MG63 (cell line): ENCODE data around the gene TPST1. TPM values are rescaled to one million over a fixed set of nuclear protein-coding genes. Genes with fewer than 3 reads are reported as not detected.
"Not testable (repeated sequence)": the region's sequence is repeated elsewhere in the genome, so short reads cannot be mapped to it uniquely, and the experiment has no call there.

Source experiments
- DNase-seq: peaks from one replicate; pipeline ENCODE4 v3.0.0-alpha.2; 2020
- H3K27me3 ChIP-seq: fragments of 250-450 bp; sonication (Bioruptor Pico); 2 replicates; pipeline ENCODE4 v1.5.1; 2020; ENCODE audit warnings: mild to moderate bottlenecking, moderate library complexity
- H3K36me3 ChIP-seq: fragments of 250-450 bp; sonication (Bioruptor Pico); 2 replicates; pipeline ENCODE4 v1.5.1; 2020; ENCODE audit warnings: mild to moderate bottlenecking, moderate library complexity
- H3K4me3 ChIP-seq: fragments of 250-450 bp; sonication (Bioruptor Pico); 2 replicates; pipeline ENCODE4 v1.5.1; 2020; ENCODE audit warnings: mild to moderate bottlenecking, moderate library complexity
- H3K9me3 ChIP-seq: fragments of 250-450 bp; sonication (Bioruptor Pico); 2 replicates; pipeline ENCODE4 v1.5.1; 2020; ENCODE audit warnings: mild to moderate bottlenecking, moderate library complexity
- total RNA-seq: library from RNA; depleted of rRNA; stranded (reverse); fragments of >200 nt; shearing (Covaris generic); gene quantifications from 2 replicates; pipeline ENCODE4 v1.2.3, GENCODE V29; 2014; ENCODE audit warnings: low replicate concordance; rRNA removed

TPST1 gene
- total RNA-seq, result 26.0 and 30.1 TPM in 2 replicates

DNA sequence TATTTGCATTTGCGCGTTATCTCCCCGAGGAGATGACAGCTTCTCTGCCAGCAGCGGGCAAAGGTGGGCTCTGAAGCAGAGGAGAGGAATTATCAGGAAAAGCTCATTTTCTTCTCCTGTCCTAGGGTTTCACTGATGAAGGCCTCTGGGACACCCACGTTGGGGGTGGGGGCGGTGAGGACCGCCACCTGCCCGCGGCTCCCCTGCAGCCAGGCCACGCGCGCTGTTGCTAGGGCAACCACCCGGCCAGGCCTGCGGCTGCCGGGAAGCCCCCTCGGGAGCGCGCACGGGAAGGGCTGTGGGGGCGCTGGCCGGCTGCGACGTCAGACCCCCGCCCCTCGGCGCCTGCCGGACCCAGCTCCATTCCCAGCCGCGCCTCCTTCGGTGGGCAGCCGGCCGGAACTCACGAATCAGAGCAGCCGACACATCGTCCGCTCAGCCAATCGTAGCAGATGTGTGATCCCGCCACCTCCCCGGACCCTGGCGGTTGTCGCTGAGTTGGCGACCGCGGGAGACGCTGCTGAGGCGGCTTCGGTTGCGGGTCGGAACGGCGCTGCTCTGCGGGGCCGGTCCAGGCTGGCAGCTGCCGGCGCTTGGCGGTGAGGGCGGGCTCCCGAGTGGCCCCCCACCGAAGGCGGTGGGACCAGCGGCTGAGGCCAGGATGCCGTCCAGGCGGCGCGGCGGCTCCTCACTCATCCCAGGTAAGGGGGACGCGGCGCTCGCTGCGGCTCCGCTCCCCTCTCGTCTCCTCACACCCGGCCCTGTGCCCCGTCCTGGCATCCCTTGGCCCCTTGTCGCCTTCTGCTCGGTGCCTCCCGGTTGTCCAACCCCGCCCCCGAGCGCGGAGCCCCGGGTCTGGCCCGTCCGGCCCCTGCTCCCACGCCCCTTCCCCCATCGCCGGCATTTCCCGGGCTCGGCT is at the start of gene TPST1:
Gene TPST1, plus strand, starts transcription at position 513 of the 919 bp plus-strand sequence. CDS start 35,092 bp downstream, outside the sequence.
- no peaks in the 10 kb centered on the region for H3K9me3 ChIP-seq
- H3K4me3 ChIP-seq, result peak within 1 kb of the TSS; percentile 78
- H3K27me3 ChIP-seq, result no peaks in the 10 kb centered on the region
- no peaks in the 10 kb centered on the region; the same call in none of the 2 replicates for H3K36me3 ChIP-seq
- peak; percentile 72 for DNase-seq

DNA sequence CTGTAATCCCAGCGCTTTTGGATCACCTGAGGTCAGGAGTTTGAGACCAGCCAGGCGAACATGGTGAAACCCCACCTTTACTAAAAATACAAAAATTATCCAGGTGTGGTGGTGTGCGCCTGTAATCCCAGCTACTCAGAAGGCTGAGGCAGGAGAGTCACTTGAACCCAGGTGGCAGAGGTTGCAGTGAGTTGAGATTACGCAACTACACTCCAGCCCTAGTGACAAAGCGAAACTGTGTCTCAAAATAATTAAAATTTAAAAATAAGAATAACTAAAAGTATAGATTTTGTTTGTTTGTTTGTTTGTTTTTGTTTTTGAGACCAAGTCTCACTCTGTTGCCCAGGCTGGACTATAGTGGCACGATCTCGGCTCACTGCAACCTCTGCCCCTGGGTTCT is 49.1 kb upstream of the TPST1 start:
- H3K4me3 ChIP-seq, H3K9me3 ChIP-seq, H3K27me3 ChIP-seq, DNase-seq: not testable (repeated sequence)
- peaks cover 48% of the 10 kb centered on the region for H3K36me3 ChIP-seq

DNA sequence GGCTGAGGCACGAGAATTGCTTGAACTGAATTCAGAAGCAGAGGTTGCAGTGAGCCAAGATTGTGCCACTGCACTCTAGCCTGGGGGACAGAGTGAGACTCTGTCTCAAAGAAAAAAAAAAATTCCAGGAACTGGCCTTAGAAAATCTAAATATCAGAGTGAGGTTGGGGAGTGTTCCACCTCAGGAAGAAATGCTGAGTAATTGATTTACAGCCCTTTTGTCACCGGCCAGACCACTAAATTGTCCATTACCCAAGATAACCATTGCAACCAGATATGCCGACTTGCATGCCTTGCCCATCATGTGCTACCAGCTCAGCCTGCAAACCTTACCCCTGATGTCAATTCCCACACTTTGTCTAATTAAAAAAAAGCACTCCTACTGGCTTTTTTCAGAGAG is 48.1 kb upstream of the TPST1 start:
- H3K4me3 ChIP-seq, result no peak overlapping the region
- peaks cover 43% of the 10 kb centered on the region for H3K36me3 ChIP-seq
- no peak for DNase-seq
- no peaks in the 10 kb centered on the region for H3K9me3 ChIP-seq
- no peaks in the 10 kb centered on the region for H3K27me3 ChIP-seq

DNA sequence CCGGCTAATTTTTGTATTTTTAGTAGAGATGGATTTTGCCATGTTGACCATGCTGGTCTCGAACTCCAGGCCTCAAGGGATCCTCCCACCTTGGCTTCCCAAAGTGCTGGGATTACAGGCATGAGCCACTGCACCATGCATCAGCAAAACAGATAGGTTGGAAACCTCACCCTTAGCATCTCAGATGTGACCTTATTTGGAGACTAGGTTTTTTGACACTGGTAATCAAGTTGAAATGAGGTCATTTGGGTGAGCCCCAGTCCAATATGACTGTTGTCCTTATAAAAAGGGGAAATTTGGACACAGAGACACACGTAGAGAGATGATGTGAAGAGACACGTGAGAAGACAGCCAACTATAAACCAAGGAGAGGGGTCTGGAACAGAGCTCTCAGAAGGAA is 42.5 kb upstream of the TPST1 start:
- Histone ChIP-seq H3K4me3 (no peak overlapping the region), H3K27me3 (no peaks in the 10 kb centered on the region), H3K9me3 (no peaks in the 10 kb centered on the region), H3K36me3 (peaks cover 5% of the 10 kb centered on the region)
- no peak for DNase-seq

DNA sequence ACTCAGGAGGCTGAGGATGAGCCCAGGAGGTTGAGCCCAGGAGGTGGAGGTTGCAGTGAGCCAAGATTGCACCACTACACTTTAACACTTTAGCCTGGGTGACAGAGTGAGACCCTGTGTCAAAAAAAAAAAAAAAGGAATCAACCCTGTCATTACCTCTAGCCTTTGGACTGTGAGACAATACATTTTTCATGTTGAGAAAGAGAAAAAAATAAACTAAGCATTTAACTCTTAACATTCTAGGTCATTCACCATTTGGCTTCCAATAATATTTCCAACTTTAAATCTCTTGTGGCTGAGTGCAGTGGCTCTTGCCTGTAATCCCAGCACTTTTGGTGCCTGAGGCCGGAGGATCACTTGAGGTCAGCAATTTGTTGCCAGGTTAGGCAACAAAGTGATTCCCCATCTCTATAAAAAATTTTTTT is 41.9 kb upstream of the TPST1 start:
- Histone ChIP-seq H3K9me3 (no peaks in the 10 kb centered on the region), H3K4me3 (no peak overlapping the region), H3K36me3 (peaks cover 5% of the 10 kb centered on the region), H3K27me3 (no peaks in the 10 kb centered on the region)
- no peak for DNase-seq

DNA sequence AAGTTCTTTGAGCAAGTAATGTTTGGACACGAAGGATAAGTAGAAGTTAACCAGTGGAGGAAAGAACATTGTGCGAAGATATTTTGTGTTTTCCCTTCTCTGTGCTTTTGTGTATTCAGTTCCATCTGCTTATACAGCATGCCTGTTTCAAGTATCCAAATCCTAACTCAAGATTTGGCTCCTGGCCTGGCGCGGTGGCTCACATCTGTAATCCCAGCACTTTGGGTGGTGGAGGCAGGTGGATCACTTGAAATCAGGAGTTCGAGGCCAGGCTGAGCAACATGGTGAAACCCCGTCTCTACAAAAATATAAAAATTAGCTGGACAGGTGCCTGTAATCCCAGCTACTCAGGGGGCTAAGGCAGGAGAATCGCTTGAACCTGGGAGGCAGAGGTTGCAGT is 40.8 kb upstream of the TPST1 start:
- no peaks in the 10 kb centered on the region for H3K9me3 ChIP-seq
- DNase-seq, result no peak
- H3K36me3 ChIP-seq, result no peaks in the 10 kb centered on the region
- no peak overlapping the region for H3K4me3 ChIP-seq
- no peaks in the 10 kb centered on the region for H3K27me3 ChIP-seq

DNA sequence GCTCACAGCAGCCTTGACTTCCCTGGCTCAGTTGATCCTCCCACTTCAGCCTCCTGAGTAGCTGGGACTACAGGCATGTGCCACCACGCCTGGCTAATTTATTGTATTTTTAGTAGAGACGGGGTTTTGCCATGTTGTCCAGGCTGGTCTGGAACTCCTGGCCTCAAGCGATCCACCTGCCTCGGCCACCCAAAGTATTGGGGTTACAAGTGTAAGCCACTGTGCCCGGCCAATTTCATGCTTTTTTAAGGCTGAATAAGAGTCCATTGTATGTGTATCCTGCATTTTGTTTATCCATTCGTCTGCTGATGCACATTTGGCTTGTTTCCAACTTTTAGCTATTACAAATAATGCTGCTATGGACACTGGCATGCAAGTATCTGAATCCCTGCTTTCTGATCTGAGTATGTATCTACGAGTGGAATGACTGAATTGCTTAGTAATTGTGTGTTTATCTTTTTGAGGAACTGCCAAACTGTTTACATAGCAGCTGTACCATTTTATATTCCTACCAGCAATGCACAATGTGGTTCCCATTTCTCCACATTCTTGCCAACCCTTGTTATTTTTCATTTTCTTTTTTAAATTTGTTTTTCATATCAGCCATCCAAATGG is 37.3 kb upstream of the TPST1 start:
- H3K36me3 ChIP-seq, result no peaks in the 10 kb centered on the region
- peak; percentile 32 for DNase-seq
- H3K4me3 ChIP-seq, result no peak overlapping the region
- H3K27me3 ChIP-seq, result no peaks in the 10 kb centered on the region
- H3K9me3 ChIP-seq, result no peaks in the 10 kb centered on the region

DNA sequence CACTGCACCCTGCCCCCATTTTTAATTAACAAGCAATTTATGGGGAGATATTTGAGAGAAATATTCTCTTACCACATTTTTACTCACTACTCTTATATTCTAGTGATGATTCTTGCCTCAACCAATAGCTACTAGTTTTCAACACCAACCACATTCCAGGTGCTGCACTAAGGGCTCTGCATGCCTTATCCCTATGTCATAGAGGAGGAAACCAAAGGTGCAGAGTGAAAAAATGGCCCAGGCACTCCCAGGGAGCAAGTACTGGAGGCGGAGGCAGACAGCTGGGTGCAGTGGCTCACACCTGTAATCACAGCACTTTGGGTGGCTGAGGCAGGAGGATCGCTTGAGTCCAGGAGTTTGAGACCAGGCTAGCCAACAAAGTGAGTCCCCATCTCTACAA is 35.5 kb upstream of the TPST1 start:
- DNase-seq, result no peak
- Histone ChIP-seq H3K27me3 (no peaks in the 10 kb centered on the region), H3K9me3 (no peaks in the 10 kb centered on the region), H3K36me3 (no peaks in the 10 kb centered on the region), H3K4me3 (no peak overlapping the region)

DNA sequence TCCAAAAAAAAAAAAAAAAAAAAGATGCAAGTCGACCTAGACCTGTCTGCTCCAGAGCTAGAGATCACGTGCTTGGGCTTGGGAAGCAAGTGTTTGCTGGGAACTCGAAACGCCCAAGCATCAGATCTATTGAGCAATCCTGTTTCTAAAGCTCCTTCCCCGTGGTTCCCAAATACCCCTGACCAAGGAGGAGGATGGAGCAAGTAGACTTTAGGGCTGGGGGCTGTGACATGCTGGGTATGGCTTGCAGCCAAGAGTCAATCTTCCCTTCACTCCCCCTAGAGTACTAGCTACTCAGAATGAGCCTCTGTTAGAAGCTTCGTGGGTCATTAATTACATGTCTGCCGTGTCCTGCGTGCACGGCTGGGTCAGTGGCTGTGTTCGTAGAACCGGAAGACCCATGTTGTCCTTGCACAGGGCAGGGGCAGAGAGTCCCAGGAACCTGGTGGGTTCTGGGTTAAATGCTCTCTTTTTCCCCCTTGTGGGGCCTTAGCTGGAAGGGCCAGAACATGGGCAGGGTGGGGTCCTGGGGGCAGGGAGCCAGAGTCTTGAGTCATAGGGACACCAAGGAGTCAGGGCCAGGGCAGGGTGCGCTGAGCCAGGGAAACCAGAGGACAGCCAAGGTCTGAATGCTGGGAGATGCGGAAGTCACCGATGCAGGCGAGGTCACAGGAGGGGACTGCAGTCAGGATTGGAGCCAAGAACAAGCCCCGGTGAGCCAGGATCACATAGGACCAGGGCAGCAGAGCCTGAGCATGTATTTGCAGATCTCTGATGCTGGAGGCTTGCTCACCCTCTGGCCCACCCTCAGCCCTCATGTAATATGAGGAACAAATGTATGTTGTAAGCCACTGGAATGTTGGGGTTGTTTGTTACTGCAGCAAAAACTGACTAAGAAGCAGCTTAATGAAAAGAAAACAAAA is 34.6 kb upstream of the TPST1 start:
- Histone ChIP-seq H3K27me3 (no peaks in the 10 kb centered on the region), H3K9me3 (no peaks in the 10 kb centered on the region), H3K36me3 (no peaks in the 10 kb centered on the region), H3K4me3 (no peak overlapping the region)
- peak; percentile 62 for DNase-seq

DNA sequence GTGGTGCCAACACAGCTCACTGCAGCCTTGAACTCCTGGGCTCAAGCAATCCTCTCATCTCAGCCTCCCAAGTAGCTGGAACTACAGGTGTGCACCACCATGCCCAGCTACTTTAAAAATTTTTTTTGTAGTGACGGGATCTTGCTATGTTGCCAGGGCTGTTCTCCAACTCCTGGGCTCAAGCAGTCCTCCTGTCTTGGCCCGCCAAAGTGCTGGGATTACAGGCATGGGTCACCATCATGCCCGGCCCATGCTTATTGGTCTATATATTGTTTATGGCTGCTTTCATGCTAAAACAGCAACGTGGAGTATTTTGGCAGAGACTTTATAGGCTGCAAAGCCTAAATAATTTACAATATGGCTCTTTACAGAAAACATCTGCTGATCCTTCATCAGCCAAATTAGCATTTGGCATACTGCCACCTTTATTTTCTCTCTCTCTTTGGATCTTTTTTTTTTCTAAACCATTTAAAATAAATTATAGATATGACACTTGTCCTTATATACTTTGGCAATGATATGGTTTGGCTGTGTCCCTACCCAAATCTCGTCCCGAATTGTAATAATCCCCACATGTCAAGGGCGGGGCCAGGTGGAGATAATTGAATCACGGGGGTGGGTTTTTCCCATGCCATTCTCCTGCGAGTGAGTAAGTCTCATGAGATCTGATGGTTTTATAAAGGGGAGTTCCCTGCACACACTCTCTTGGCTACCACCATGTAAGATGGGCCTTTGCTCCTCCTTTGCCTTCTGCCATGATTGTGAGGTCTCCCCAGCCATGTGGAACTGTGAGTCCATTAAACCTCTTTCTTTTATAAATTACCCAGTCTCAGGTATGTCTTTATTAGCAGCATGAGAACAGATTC is 32.4 kb upstream of the TPST1 start:
- H3K4me3 ChIP-seq, H3K9me3 ChIP-seq, H3K36me3 ChIP-seq, H3K27me3 ChIP-seq, DNase-seq: not testable (repeated sequence)

DNA sequence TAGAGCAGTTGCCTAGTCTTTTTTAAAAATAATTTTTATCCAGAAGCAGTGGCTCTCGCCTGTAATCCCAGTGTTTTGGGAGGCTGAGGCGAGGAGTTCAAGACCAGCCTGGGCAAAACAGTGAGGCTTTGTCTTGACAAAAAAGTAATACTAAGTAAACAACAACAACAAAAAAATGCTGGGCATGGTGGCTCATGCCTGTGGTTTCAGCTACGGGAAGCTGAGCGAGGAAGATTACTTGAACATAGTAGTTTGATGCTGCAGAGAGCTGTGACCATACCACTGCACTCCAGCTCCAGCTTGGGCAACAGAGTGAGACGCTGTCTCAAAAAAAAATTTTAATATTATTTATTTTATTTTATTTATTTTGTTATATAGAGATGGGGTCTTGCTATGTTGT is 31.3 kb upstream of the TPST1 start:
- H3K4me3 ChIP-seq, result no peak overlapping the region
- DNase-seq, result no peak

DNA sequence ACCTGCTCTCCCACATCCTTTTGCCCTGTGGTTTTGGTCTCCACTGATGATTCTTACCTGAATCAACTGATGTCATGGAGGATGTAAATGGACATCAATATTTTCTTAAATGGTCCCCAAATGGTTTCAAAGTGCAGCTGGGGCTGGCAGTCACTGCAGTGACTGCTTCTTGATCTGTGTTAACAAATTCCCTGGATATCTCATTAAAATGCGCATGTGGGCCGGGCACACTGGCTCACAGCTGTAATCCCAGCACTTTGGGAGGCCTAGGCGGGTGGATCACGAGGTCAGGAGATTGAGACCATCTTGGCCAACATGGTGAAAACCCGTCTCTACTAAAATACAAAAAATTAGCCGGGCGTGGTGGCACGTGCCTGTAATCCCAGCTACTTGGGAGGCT is 30.1 kb upstream of the TPST1 start:
- not testable (repeated sequence) for H3K9me3 ChIP-seq, H3K36me3 ChIP-seq, DNase-seq, H3K27me3 ChIP-seq, H3K4me3 ChIP-seq

More for the DNA sequence above, 31.3 kb upstream of the TPST1 start:
- H3K27me3 ChIP-seq, result no peaks in the 10 kb centered on the region
- H3K36me3 ChIP-seq, result no peaks in the 10 kb centered on the region
- no peaks in the 10 kb centered on the region for H3K9me3 ChIP-seq

DNA sequence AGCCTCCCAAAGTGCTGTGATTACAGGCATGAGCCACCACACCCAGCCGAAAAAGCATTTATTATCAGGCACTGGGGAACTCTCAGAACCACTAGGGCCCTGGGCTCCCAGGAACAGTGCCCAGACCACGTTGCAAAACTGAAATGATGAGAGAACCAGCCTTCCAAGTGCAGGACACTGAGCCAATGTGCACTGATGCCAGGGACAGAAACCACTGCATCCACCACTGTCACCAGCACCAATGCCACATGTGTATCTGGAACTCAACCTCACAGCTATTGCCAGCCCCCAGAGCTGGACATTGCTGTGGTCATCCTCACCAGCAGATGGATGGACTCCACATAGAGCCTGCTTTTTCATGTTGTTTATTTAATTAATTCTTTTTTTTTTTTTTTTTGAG is 28.2 kb upstream of the TPST1 start:
- Histone ChIP-seq H3K27me3 (no peaks in the 10 kb centered on the region), H3K36me3 (no peaks in the 10 kb centered on the region), H3K9me3 (no peaks in the 10 kb centered on the region), H3K4me3 (no peak overlapping the region)
- peak; percentile 6 for DNase-seq

DNA sequence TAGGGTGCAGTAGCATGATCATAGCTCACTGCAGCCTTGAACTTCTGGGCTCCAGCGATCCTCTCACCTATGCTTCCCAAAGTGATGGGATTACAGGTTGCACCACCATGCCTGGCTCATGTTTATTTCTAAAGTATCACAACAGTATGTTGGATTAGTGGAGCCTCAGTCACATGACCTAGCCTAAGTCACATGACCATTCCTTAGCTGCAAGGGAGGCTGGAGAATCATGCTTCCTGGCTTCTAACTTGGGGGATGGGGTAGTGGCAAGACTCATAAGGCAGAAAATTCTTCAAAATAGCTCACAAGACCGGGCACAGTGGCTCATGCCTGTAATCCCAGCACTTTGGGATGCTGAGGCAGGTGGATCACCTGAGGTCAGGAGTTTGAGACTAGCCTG is 26.9 kb upstream of the TPST1 start:
- no peaks in the 10 kb centered on the region for H3K9me3 ChIP-seq
- no peak for DNase-seq
- no peaks in the 10 kb centered on the region for H3K27me3 ChIP-seq
- H3K36me3 ChIP-seq, result no peaks in the 10 kb centered on the region
- no peak overlapping the region for H3K4me3 ChIP-seq

DNA sequence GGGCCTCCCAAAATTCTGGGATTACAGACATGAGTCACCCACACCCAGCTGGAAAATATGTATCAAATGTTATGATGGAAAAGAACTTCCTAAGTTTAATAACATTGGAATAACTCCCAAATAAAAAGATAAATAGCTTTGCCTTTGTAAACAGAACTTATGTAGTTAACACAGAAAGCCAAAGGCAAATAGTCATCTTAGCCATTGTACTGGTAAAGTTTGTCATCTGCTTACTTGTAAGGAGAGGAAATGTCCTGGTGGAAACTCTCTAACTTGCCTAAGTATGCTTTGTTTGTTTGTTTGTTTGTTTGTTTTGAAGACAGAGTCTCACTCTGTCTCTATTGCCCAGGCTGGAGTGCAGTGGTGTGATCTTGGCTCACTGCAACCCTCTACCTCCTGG is 23.8 kb upstream of the TPST1 start:
- DNase-seq, result no peak
- H3K36me3 ChIP-seq, result no peaks in the 10 kb centered on the region
- H3K4me3 ChIP-seq, result no peak overlapping the region
- no peaks in the 10 kb centered on the region for H3K27me3 ChIP-seq
- H3K9me3 ChIP-seq, result no peaks in the 10 kb centered on the region

DNA sequence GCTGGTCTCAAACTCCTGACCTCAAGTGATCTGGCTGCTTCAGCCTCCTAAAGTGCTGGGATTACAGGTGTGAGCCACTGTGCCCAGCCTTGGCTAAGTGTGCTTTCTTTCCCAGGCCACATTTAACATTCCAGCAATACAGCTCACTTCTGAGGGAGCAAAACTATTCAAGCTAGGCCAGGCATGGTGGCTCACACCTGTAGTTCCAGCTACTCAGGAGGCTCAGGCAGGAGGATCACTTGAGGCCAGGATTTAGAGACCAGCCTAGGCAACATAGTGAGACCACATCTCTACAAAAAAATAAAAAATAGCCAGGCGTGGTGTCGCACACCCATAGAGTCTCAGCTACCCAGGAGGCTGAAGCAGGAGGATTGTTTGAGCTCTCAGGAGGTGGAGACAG is 23.3 kb upstream of the TPST1 start:
- H3K4me3 ChIP-seq, result no peak overlapping the region
- no peaks in the 10 kb centered on the region for H3K27me3 ChIP-seq
- no peaks in the 10 kb centered on the region for H3K9me3 ChIP-seq
- DNase-seq, result no peak
- H3K36me3 ChIP-seq, result no peaks in the 10 kb centered on the region
